ENCODE data around the gene KCTD3.

DNA sequence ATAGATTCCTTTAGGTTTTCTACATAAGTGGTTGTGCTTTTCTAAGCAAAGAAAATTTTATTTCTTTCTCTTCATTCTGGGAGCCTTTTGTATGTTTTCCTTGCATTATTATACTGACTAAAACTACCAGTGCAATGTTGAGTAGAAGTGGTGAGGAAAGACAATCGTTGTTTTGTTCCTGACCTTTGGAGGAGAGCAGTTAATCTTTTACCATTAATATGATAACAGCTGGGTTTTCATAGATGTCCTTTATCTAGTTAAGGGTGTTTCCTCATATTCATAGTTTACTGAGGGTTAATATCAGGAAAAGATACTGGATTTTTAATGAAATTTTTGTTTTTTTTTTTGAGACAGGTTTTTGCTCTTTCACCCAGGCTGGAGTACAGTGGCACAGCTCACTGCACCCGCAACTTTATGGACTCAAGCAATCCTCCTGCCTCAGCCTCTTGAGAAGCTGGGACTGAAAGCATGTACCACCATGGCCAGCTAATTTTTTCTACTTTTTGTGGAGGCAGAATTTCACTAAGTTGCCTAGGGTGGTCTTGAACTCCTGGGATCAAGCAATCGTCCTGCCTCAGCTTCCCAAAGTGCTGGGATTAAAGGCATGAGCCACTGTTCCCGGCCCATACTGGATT, 9.0 kb upstream of the KCTD3 start:
- TF ChIP-seq, protein P1, sequence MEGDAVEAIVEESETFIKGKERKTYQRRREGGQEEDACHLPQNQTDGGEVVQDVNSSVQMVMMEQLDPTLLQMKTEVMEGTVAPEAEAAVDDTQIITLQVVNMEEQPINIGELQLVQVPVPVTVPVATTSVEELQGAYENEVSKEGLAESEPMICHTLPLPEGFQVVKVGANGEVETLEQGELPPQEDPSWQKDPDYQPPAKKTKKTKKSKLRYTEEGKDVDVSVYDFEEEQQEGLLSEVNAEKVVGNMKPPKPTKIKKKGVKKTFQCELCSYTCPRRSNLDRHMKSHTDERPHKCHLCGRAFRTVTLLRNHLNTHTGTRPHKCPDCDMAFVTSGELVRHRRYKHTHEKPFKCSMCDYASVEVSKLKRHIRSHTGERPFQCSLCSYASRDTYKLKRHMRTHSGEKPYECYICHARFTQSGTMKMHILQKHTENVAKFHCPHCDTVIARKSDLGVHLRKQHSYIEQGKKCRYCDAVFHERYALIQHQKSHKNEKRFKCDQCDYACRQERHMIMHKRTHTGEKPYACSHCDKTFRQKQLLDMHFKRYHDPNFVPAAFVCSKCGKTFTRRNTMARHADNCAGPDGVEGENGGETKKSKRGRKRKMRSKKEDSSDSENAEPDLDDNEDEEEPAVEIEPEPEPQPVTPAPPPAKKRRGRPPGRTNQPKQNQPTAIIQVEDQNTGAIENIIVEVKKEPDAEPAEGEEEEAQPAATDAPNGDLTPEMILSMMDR (IDR thresholded peaks at IDR 0.05 in 2 of 3, conservative IDR thresholded peaks at IDR 0.05 in 1 of 3; ENCODE audit: borderline replicate concordance in 1 of 3, insufficient read depth in 1 of 3, low read depth in 2 of 3, low read length in 2 of 3): no peak
- TF ChIP-seq POLR2A (IDR thresholded peaks at IDR 0.05; ENCODE audit: borderline replicate concordance, extremely low read depth, insufficient read depth, insufficient read length): no peak
- TF ChIP-seq, protein P2, sequence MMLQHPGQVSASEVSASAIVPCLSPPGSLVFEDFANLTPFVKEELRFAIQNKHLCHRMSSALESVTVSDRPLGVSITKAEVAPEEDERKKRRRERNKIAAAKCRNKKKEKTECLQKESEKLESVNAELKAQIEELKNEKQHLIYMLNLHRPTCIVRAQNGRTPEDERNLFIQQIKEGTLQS (IDR thresholded peaks at IDR 0.05): no peak
- TF ChIP-seq POLR2AphosphoS5 (IDR thresholded peaks at IDR 0.05; ENCODE audit: low read depth, low read length): no peak
- no peak for TF ChIP-seq RAD21 (IDR thresholded peaks at IDR 0.05; ENCODE audit: low read depth)
- TF ChIP-seq TCF7L2 (IDR thresholded peaks at IDR 0.05; ENCODE audit: borderline replicate concordance, extremely low read depth, insufficient read depth, insufficient read length): no peak
- TF ChIP-seq, protein P3, sequence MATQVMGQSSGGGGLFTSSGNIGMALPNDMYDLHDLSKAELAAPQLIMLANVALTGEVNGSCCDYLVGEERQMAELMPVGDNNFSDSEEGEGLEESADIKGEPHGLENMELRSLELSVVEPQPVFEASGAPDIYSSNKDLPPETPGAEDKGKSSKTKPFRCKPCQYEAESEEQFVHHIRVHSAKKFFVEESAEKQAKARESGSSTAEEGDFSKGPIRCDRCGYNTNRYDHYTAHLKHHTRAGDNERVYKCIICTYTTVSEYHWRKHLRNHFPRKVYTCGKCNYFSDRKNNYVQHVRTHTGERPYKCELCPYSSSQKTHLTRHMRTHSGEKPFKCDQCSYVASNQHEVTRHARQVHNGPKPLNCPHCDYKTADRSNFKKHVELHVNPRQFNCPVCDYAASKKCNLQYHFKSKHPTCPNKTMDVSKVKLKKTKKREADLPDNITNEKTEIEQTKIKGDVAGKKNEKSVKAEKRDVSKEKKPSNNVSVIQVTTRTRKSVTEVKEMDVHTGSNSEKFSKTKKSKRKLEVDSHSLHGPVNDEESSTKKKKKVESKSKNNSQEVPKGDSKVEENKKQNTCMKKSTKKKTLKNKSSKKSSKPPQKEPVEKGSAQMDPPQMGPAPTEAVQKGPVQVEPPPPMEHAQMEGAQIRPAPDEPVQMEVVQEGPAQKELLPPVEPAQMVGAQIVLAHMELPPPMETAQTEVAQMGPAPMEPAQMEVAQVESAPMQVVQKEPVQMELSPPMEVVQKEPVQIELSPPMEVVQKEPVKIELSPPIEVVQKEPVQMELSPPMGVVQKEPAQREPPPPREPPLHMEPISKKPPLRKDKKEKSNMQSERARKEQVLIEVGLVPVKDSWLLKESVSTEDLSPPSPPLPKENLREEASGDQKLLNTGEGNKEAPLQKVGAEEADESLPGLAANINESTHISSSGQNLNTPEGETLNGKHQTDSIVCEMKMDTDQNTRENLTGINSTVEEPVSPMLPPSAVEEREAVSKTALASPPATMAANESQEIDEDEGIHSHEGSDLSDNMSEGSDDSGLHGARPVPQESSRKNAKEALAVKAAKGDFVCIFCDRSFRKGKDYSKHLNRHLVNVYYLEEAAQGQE (IDR thresholded peaks at IDR 0.05; ENCODE audit: low read depth): no peak
- no peak for TF ChIP-seq YY1 (IDR thresholded peaks at IDR 0.05; ENCODE audit: extremely low read depth, insufficient replicate concordance, low read depth, low read length)
- no peak for TF ChIP-seq SRF (IDR thresholded peaks at IDR 0.05; ENCODE audit: low read depth)
- TF ChIP-seq EZH2phosphoT487 (IDR thresholded peaks at IDR 0.05; ENCODE audit: borderline replicate concordance): no peak
- TF ChIP-seq JUND (IDR thresholded peaks at IDR 0.05): no peak
